B cell (primary cell): ENCODE results near the gene TPBGL. TPM values are rescaled to one million over a fixed set of nuclear protein-coding genes. Genes with fewer than 3 reads are reported as not detected.
A peak's percentile ranks its signal among the peaks of the same experiment; 100 is the strongest.

Experiments used
- ATAC-seq: fragments of 200-7000 bp; cut with Tn5 transposase; one replicate; pipeline ENCODE4 v1.10.0; 2021; ENCODE audit warnings: low read depth, mild to moderate bottlenecking, moderate number of reproducible peaks, moderate library complexity
- CTCF ChIA-PET: fragments of 350-600 bp; sonication (Branson Sonifier 250); formaldehyde crosslinking; loops from one replicate; lab custom pipeline; 2021; ENCODE audit warnings: antibody characterized with exemption, inconsistent platforms; lab: Charles Lee
- POLR2A ChIA-PET: fragments of 350-600 bp; sonication (Branson Sonifier 250); formaldehyde crosslinking; loops from one replicate; lab custom pipeline; 2021; ENCODE audit warnings: antibody characterized with exemption; lab: Charles Lee
- DNase-seq: peaks from one replicate; pipeline ENCODE4 v3.0.0; 2013
- H2AFZ ChIP-seq: 2 replicates; pipeline ENCODE4 v1.6.1; 2012; ENCODE audit warnings: mild to moderate bottlenecking, low read depth, low read length; ENCODE audit not compliant: insufficient read depth, poor library complexity, severe bottlenecking
- H3K27ac ChIP-seq, 2 donors: 1 replicate in 1 of 2; 2 replicates in 1 of 2; pipeline ENCODE4 v1.5.1; 2012 to 2013; ENCODE audit warnings: low read length in 2 of 2, mild to moderate bottlenecking in 2 of 2, moderate library complexity in 1 of 2
- H3K27me3 ChIP-seq, 4 experiments: fragments of 200-600 bp in 1 of 4; sonication (generic) in 1 of 4; replicated peaks in 1 of 4; 1 replicate in 2 of 4; 2 replicates in 2 of 4; pipeline versions ENCODE4 v1.6.1 to v1.7.0; 2013 to 2016; ENCODE audit warnings: low read length in 3 of 4, mild to moderate bottlenecking in 2 of 4, mixed read lengths in 1 of 4, moderate library complexity in 1 of 4; ENCODE audit not compliant: insufficient read depth in 4 of 4, control insufficient read depth in 3 of 4; ENCODE audit errors: control extremely low read depth in 1 of 4
- H3K36me3 ChIP-seq, 2 experiments: replicated peaks in 1 of 2; 1 replicate in 1 of 2; 2 replicates in 1 of 2; pipeline versions ENCODE4 v1.6.1 to v1.7.1; 2013; ENCODE audit warnings: low read length in 1 of 2; ENCODE audit not compliant: insufficient read depth in 2 of 2, control insufficient read depth in 1 of 2; ENCODE audit errors: control extremely low read depth in 1 of 2, extremely low read depth in 1 of 2
- H3K4me1 ChIP-seq, 2 donors: fragments of 200-600 bp in 1 of 2; sonication (generic) in 1 of 2; 1 replicate in 1 of 2; 2 replicates in 1 of 2; pipeline versions ENCODE4 v1.5.1 to v1.6.1; 2013 to 2017; ENCODE audit warnings: low read length in 2 of 2; ENCODE audit not compliant: control insufficient read depth in 2 of 2, insufficient read depth in 2 of 2
- H3K4me2 ChIP-seq: replicated peaks from 2 replicates; pipeline ENCODE3; 2012; ENCODE audit warnings: mild to moderate bottlenecking, low read depth, low read length; ENCODE audit not compliant: poor library complexity, severe bottlenecking
- H3K4me3 ChIP-seq, 5 experiments: fragments of 200-600 bp in 1 of 5; sonication (generic) in 1 of 5; 1 replicate in 3 of 5; 2 replicates in 2 of 5; pipeline versions ENCODE4 v1.5.1 to v1.7.0; 2011 to 2016; ENCODE audit warnings: low read length in 4 of 5, mild to moderate bottlenecking in 4 of 5, low read depth in 2 of 5, control low read depth in 1 of 5, moderate library complexity in 1 of 5; ENCODE audit not compliant: insufficient read depth in 1 of 5; ENCODE audit errors: control extremely low read depth in 1 of 5, extremely low read depth in 1 of 5
- H3K79me2 ChIP-seq: fragments of 200-600 bp; sonication (generic); one replicate; pipeline ENCODE4 v1.6.0; 2016; ENCODE audit warnings: low read length; ENCODE audit not compliant: control insufficient read depth, insufficient read depth
- H3K9ac ChIP-seq: fragments of 200-600 bp; sonication (generic); 2 replicates; pipeline ENCODE4 v1.6.1; 2017; ENCODE audit warnings: mild to moderate bottlenecking, low read length, moderate library complexity
- H3K9me3 ChIP-seq, 3 donors: one replicate each; pipeline versions ENCODE4 v1.6.1 to v1.7.1; 2013; ENCODE audit warnings: low read length in 2 of 3; ENCODE audit not compliant: control insufficient read depth in 2 of 3, insufficient read depth in 1 of 3; ENCODE audit errors: control extremely low read depth in 1 of 3
- H4K20me1 ChIP-seq: 2 replicates; pipeline ENCODE4 v1.6.0; 2012; ENCODE audit warnings: mild to moderate bottlenecking, low read length; ENCODE audit not compliant: insufficient read depth, control insufficient read depth, poor library complexity, severe bottlenecking
- H3K27ac Mint-ChIP-seq: one replicate; pipeline ENCODE4 v1.8.0; 2021; ENCODE audit warnings: mixed read lengths
- H3K27me3 Mint-ChIP-seq: one replicate; pipeline ENCODE4 v1.8.0; 2021; ENCODE audit warnings: mixed read lengths
- H3K4me1 Mint-ChIP-seq: one replicate; pipeline ENCODE4 v1.8.0; 2021; ENCODE audit warnings: mixed read lengths
- H3K4me3 Mint-ChIP-seq: one replicate; pipeline ENCODE4 v1.8.0; 2021; ENCODE audit warnings: mixed read lengths
- H3K9me3 Mint-ChIP-seq: one replicate; pipeline ENCODE4 v1.8.0; 2022; ENCODE audit warnings: mixed read lengths; ENCODE audit not compliant: insufficient read depth
- CTCF ChIP-seq: fragments of 200-600 bp; IDR thresholded peaks from one replicate; pipeline ENCODE4 v1.8.0; 2022; ENCODE audit warnings: antibody characterized with exemption, mild to moderate bottlenecking
- EZH2 ChIP-seq: IDR thresholded peaks from 2 replicates; pipeline ENCODE4 v1.6.1; 2012; ENCODE audit warnings: borderline replicate concordance, low read depth, mild to moderate bottlenecking, moderate library complexity, low read length; ENCODE audit not compliant: insufficient read depth, poor library complexity, severe bottlenecking
- WGBS: methylation state at CpG from one replicate; pipeline ENCODE4 v1.1.5; 2013; ENCODE audit warnings: missing lambda C conversion rate; ENCODE audit not compliant: insufficient coverage; 5-methylcytosine and 5-hydroxymethylcytosine counted together
- intact Hi-C: fragments of 100-400 bp; cut with micrococcal nuclease; formaldehyde crosslinking; loops from one replicate; pipeline ENCODE4 v1.10.0; 2022
- polyA plus RNA-seq: library from polyadenylated mRNA; depleted of rRNA; stranded (reverse); fragments of >200 nt; gene quantifications from 2 replicates; pipeline ENCODE4 v1.2.3, GENCODE V29; 2012
- total RNA-seq, 2 donors: library from RNA; stranded (reverse); fragments of 120-200 nt in 1 of 2; gene quantifications; 1 replicate in 1 of 2; 2 replicates in 1 of 2; pipeline versions ENCODE4 v1.2.3 to v1.2.4, GENCODE V29; 2013 to 2022

The TPBGL gene
- total and polyA plus RNA-seq, 2 donors (not counting 1 experiment from before 2014, with no cell fraction given) = not detected

- Histone ChIP-seq H3K4me1 (peaks cover 16 to 18% of the 10 kb centered on the region in 2 donors), H2AFZ (peak overlapping the region; percentile 36), H3K27me3 (no peaks in the 10 kb centered on the region), H3K9me3 (no peaks in the 10 kb centered on the region), H3K4me3 (no peak overlapping the region), H3K36me3 (no peaks in the 10 kb centered on the region), H3K27ac (no peak overlapping the region), H3K9ac (no peak overlapping the region), H3K4me2 (peak overlapping the region; percentile 31), H4K20me1 (no peaks in the 10 kb centered on the region), H3K79me2 (no peaks in the 10 kb centered on the region)
- DNase-seq = no peak
- Mint-ChIP-seq H3K27ac (peak overlapping the region; percentile 15), H3K9me3 (no peaks in the 10 kb centered on the region), H3K4me1 (peaks cover 21% of the 10 kb centered on the region), H3K4me3 (no peak overlapping the region), H3K27me3 (no peaks in the 10 kb centered on the region)
- ChIA-PET POLR2A (no interaction called here), CTCF (interaction anchor here (1.1 to 13.0 kb wide), 6 partner anchors 15 to 251 kb away, joined by 3 to 347 read pairs (median 18); no protein-coding TSS in a partner anchor)
- TF ChIP-seq EZH2 (no peak), CTCF (no peak)
- intact Hi-C loops = no loop called here
- ATAC-seq = no peak
- 60% methylated on average over 10 of the region's 12 CpGs for WGBS
Observed at GRCh38 chr11:75272821-75273301, 32.3 kb downstream of the TPBGL start.

DNA sequence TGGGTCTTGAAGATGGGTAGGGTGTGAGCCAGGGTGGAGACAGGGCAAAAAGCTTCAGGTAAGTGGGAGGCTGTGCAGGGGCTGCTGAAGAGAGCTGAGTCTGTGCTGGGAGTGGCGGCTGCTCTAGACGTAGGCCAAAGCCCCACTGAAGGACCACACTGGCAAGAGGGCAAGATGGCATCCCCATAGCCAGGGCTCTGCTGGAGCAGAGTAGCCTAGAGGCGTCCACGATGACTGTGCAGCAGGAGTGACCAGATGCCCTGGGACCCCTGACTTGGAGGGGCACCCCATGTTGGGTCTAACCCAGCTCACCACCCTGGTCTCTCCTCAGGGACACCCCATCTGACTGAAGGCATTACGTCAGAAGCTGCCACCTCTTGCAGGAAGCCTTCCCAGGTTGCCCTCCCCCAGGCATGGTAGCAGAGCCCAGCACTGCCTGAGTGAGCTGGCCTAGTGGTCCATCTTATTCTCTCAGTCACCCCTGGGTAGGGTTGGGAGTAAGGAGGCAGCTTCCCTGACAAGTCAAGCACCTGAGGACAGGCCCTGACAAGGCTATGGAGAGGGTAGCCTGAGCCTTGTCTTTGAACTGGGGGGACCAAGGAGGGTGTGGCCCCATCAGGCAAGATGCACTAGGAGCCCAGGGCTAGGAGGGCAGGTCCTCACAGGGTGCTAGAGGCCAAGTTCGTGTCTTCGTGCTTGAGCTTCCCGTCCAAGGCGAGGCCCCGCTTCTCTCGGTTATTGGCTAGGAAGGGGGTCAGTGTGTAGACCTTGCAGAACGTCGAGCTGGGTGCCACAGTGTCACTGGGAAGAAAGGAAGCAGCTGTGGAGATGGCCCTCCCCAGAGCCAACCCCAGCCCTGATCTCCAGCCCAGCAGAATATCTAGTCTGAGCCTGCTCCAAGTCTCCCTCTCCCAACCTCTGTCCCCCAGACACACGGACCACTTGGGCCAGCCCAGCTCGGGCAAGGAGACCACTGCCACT, 33.1 kb downstream of the TPBGL start:
- intact Hi-C loops = no loop called here
- Histone ChIP-seq H3K79me2 (no peaks in the 10 kb centered on the region), H3K4me3 (no peak overlapping the region), H3K9me3 (no peaks in the 10 kb centered on the region), H2AFZ (no peak overlapping the region), H3K4me1 (peaks cover 16 to 18% of the 10 kb centered on the region in 2 donors), H3K27me3 (no peaks in the 10 kb centered on the region), H4K20me1 (no peaks in the 10 kb centered on the region), H3K27ac (no peak overlapping the region), H3K4me2 (no peak overlapping the region), H3K36me3 (no peaks in the 10 kb centered on the region), H3K9ac (no peak overlapping the region)
- Mint-ChIP-seq H3K27me3 (no peaks in the 10 kb centered on the region), H3K9me3 (no peaks in the 10 kb centered on the region), H3K4me3 (no peak overlapping the region), H3K4me1 (peaks cover 21% of the 10 kb centered on the region), H3K27ac (peak overlapping the region; percentile 37)
- no peak for DNase-seq
- no peak for ATAC-seq
- 86% methylated on average over 14 of the region's 15 CpGs for WGBS
- ChIA-PET CTCF (interaction anchor here (0.7 to 13.0 kb wide), 7 partner anchors 9 to 251 kb away, joined by 3 to 347 read pairs (median 4); no protein-coding TSS in a partner anchor), POLR2A (no interaction called here)
- TF ChIP-seq CTCF (no peak), EZH2 (no peak)
